NB4 (cell line): Measurements from ENCODE around the gene KAZN.

Source experiments
- DNase-seq: peaks from one replicate; pipeline ENCODE4 v3.0.0; 2010; ENCODE audit warnings: low read depth
- H3K4me3 ChIP-seq: one replicate; pipeline ENCODE4 v1.5.1; 2011; ENCODE audit warnings: mild to moderate bottlenecking, low read depth, low read length, moderate library complexity
- CTCF ChIP-seq: IDR thresholded peaks from one replicate; pipeline ENCODE4 v1.5.1; 2012; ENCODE audit warnings: low read depth, low read length
- MAX ChIP-seq: IDR thresholded peaks from 2 replicates; pipeline ENCODE4 v1.6.1; 2011; ENCODE audit warnings: low read depth, low read length
- MYC ChIP-seq: IDR thresholded peaks from 2 replicates; pipeline ENCODE4 v1.6.1; 2011; ENCODE audit warnings: low read depth, low read length
- POLR2A ChIP-seq: IDR thresholded peaks from 2 replicates; pipeline ENCODE4 v1.6.1; 2011; ENCODE audit warnings: mild to moderate bottlenecking; ENCODE audit not compliant: insufficient read length; ENCODE audit errors: extremely low read depth

KAZN gene

DNA sequence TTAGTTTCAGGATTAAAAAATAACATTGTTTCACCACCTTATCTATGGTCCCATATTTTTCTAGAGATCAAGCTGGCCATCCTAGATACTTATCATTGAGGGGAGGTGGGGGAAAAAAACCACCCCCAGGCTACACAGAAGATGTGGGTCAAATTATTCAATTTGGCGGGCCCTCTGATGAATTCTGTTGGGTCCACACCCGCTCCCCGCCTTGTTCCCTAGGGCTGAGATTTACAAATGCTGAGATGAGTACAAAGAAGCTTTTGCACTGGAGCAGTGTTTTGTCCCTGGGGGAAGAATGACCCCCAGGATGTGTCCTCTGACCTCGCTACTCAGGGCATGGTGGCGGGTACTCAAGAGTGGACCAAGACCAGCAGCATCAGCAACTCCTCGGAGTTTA is 308.2 kb downstream of the KAZN start:
- no peak overlapping the region for H3K4me3 ChIP-seq
- no peak for TF ChIP-seq MYC
- TF ChIP-seq CTCF = no peak
- TF ChIP-seq MAX = no peak
- no peak for TF ChIP-seq POLR2A
- no peak for DNase-seq

GRCh38 chr1:14907416-14907815 is 308.9 kb downstream of the KAZN start:
- TF ChIP-seq MYC (no peak), CTCF (no peak), POLR2A (no peak), MAX (no peak)

GRCh38 chr1:14909273-14909672 is 310.8 kb downstream of the KAZN start:
- no peak overlapping the region for H3K4me3 ChIP-seq
- TF ChIP-seq MAX = no peak
- no peak for TF ChIP-seq MYC
- TF ChIP-seq POLR2A = no peak
- no peak for TF ChIP-seq CTCF
- no peak for DNase-seq

More at GRCh38 chr1:14907416-14907815, 308.9 kb downstream of the KAZN start:
- no peak overlapping the region for H3K4me3 ChIP-seq
- DNase-seq = no peak

DNA sequence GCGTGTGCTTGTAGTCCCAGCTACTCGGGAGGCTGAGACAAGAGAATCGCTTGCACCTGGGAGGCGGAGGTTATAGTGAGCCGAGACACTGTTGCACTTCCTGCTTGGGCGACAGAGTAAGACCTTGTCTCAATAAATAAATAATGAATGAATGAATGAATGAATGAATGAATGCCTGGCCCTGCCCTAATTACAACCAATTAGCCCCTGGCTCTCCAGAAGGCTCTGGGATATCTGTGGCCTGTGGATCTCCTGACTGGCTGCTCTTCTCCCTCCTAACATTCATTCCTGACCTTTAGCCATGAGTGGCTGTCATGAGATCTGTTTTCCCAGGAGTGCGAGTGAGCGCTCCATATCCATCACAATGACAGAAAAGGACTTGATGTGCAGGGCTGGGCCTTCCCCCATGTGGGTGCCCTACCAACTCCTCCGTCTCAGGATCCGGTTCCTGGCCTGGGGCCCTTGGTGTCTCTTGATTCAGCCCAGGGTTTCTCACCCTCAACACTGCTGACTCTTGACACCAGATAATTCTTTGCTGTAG is 311.5 kb downstream of the KAZN start:
- no peak for DNase-seq
- no peak overlapping the region for H3K4me3 ChIP-seq
- TF ChIP-seq MYC = no peak
- no peak for TF ChIP-seq CTCF
- TF ChIP-seq MAX = no peak
- TF ChIP-seq POLR2A = no peak

- no peak overlapping the region for H3K4me3 ChIP-seq
- TF ChIP-seq CTCF (no peak), MAX (no peak), POLR2A (no peak), MYC (no peak)
- DNase-seq = no peak
Observed at GRCh38 chr1:14910984-14911721, 312.7 kb downstream of the KAZN start.
